ENCODE data around the gene NPBWR2.

NPBWR2 gene

DNA sequence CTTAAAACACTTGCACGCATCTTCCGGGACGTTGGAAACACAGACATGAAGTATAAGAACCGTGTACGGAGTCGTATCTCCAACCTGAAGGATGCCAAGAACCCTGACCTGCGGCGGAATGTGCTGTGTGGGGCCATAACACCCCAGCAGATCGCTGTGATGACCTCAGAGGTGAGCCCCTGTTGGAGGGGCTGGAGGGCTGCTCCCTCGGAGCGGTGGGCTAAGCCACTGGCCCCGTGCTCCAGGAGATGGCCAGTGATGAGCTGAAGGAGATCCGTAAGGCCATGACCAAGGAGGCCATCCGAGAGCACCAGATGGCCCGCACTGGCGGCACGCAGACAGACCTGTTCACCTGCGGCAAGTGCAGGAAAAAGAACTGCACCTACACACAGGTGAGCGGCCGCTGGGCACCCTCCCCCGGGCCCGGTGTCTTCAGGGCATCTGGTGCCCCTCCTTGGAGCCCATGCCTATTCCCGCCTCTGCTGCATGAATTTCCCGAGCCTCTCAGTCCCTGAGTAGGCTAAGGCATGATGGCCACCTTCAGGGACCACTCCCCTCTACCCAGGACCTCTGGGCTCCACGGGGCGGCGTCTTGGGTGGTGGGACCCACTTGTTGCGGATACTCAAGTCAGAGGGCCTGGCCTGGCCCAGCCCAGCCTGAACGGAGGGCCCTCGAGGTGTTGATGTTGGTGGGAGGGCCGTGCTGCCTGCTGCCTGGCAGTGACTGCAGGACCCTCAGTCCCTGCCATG is 36.9 kb downstream of the NPBWR2 start:
- ChIA-PET CTCF (interaction anchor here (0.9 to 2.2 kb wide), 10 partner anchors 8 to 532 kb away, joined by 3 to 17 read pairs (median 4); partner anchors contain the start of genes OPRL1 and RGS19), POLR2A (no interaction called here)
- no peak for DNase-seq (ENCODE audit: extremely low spot score)
- TF ChIP-seq, protein P1, sequence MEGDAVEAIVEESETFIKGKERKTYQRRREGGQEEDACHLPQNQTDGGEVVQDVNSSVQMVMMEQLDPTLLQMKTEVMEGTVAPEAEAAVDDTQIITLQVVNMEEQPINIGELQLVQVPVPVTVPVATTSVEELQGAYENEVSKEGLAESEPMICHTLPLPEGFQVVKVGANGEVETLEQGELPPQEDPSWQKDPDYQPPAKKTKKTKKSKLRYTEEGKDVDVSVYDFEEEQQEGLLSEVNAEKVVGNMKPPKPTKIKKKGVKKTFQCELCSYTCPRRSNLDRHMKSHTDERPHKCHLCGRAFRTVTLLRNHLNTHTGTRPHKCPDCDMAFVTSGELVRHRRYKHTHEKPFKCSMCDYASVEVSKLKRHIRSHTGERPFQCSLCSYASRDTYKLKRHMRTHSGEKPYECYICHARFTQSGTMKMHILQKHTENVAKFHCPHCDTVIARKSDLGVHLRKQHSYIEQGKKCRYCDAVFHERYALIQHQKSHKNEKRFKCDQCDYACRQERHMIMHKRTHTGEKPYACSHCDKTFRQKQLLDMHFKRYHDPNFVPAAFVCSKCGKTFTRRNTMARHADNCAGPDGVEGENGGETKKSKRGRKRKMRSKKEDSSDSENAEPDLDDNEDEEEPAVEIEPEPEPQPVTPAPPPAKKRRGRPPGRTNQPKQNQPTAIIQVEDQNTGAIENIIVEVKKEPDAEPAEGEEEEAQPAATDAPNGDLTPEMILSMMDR (IDR thresholded peaks at IDR 0.05; ENCODE audit: control extremely low read depth, extremely low read depth, low read depth, missing control alignments) = no peak

DNA sequence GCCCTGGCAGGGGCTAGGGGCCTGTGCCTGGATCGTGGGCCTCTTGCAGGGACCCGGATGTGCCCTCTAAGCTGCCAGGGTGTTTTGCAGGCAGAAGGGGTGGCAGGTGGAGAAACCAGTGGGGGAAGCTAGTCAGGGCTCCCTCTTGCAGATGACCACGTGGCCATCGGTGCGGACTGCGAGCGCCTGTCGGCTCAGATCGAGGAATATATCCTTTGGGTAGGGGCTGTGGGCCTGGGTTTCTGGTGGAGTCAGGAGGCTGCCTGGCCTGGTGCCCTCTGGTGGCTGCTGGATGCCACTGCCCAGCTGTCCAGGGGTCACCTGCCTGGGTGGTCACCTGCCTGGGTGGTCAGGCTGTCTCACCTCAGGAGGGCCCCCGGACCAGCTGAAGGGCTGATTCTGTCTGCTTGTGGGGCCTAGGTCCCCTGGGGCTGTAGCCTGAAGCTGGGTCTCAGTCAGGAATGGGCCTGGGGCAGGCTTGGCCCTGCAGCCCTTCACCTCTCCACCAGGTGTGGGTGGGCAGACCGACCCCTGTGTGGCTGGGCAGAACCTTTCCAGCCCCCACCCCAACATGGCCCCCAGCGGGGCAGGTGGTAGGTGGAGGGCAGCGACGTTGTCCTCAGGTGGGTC is 37.6 kb downstream of the NPBWR2 start:
- TF ChIP-seq, protein P1 (IDR thresholded peaks at IDR 0.05; ENCODE audit: control extremely low read depth, extremely low read depth, low read depth, missing control alignments) = peak; percentile 71
- peak; percentile 59 for DNase-seq (ENCODE audit: extremely low spot score)
- POLR2A ChIA-PET = no interaction called here
- CTCF ChIA-PET = interaction anchor here (0.9 to 2.2 kb wide), 11 partner anchors 9 to 531 kb away, joined by 3 to 17 read pairs (median 3); partner anchors contain the start of genes OPRL1 and RGS19

DNA sequence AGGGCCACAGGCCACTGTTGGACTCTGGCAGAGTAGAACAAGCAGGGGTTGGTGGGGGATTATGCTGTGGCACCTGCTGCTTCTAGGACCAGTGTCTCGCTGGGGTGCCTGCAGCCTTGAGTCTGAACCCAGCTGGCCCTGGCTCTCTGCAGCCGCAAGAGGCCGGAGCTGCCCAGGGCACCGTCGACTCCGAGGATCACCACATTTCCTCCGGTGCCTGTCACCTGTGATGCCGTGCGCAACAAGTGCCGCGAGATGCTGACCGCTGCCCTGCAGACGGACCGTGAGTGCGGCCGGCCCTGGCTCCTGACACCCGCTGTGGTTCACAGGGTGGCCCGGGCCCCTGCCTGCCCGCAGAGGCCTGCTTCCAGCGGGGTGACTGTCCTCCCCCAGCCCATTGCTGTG is 38.2 kb downstream of the NPBWR2 start:
- POLR2A ChIA-PET = no interaction called here
- CTCF ChIA-PET = interaction anchor here (1.0 to 2.2 kb wide), 10 partner anchors 9 to 531 kb away, joined by 3 to 17 read pairs (median 3); partner anchors contain the start of genes OPRL1 and RGS19
- no peak for DNase-seq (ENCODE audit: extremely low spot score)
- TF ChIP-seq, protein P1 (IDR thresholded peaks at IDR 0.05; ENCODE audit: control extremely low read depth, extremely low read depth, low read depth, missing control alignments) = no peak

DNA sequence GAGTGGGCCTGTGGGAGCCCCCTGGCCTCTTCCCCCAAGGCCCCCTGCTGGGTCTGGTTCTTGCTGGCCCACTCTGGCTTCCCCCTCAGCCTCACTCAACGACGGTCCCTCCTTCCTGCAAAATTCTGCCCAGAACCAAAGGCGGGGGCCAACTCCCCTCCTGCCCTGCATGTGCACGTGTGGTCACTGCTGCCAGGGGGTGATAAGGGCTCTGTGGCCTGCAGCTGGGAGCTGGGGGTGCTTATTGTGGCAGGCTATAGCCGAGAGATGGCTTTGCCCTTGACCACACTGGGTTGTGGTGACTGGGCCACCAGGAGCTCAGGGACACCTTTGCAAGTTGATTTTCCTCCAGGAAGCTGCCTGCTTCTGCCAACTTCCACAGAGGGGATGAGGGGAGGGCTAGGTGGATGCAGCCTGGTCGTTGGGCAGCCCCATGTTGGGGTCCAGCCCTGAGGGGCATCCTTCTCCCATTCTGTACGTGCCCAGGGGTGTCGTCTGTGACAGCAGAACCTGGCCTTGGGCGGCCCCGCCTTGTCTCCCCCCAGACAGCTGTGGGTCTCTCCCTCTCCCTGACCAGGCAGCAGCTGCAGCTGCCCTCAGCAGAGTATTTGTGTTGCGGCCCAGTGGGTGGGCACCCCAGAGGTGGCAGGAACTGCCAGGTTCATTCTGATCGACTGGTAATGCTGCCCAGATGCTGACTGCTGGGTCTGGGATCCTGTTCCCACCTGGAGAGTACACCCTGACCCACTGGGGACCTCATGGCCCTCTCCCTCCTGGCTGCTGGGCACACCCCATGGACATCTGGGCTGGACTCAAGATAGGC is 38.8 kb downstream of the NPBWR2 start:
- POLR2A ChIA-PET = no interaction called here
- TF ChIP-seq, protein P1 (IDR thresholded peaks at IDR 0.05; ENCODE audit: control extremely low read depth, extremely low read depth, low read depth, missing control alignments) = no peak
- DNase-seq (ENCODE audit: extremely low spot score) = no peak
- CTCF ChIA-PET = interaction anchor here (1.0 to 2.2 kb wide), 6 partner anchors 10 to 52 kb away, joined by 3 to 17 read pairs (median 4); partner anchors contain the start of genes OPRL1 and RGS19

DNA sequence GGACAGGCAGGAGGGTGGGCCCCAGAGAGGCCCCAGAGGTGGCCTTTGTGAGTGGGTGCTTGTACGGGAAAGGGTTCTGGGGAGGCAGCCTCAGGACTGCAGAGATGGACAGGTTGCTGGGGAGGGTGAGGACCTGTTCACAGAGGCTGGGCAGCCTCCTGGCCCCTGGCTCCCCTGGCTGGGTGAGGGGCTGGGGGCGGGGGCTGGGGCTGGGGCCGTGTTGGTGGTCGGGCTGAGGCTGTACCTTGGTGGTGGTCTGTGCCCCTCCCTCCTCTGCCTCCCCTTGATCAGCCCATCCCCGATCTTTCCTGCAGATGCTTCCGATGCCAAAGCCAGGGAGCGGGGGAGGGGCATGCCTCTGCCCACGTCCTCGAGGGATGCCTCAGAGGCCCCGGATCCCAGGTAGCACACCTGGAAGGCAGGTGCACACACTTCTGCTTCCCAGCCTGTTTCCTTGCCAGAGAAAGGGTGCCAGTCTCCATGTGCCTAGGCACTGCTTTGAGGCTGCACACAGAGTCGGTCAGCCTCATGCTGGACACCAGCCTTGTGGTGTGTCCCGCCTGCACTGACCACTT is 39.5 kb downstream of the NPBWR2 start:
- POLR2A ChIA-PET = no interaction called here
- TF ChIP-seq, protein P1 (IDR thresholded peaks at IDR 0.05; ENCODE audit: control extremely low read depth, extremely low read depth, low read depth, missing control alignments) = no peak
- no peak for DNase-seq (ENCODE audit: extremely low spot score)
- CTCF ChIA-PET = no interaction called here

All from GM10248 (cell line).